ENCODE results near the gene MBD3L4. TPM values are rescaled to one million over a fixed set of nuclear protein-coding genes. Genes with fewer than 3 reads are reported as not detected.
"Not testable (repeated sequence)": the region's sequence is repeated elsewhere in the genome, so short reads cannot be mapped to it uniquely, and the experiment has no call there.

MBD3L4 gene
- total RNA-seq, 1 donor from 2014 or later: not detected

DNA sequence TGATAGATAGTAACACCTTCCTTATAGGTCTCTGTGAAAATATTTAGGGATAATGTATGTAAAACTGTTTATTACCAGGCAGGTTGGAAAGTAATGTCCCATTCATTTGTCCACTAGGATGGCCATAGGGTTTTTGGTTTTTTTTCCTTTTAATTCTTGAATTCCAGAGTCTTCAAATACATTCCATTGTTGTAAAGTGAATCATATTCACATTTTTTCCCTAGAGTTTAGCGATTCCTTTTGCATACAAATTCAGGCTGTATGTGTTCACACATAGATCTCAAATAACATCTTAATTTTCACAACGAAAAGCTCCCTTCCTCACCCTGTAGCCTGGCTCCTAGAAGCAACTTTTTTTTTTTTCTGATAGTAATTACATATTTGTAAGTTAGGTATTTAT is 27.7 kb upstream of the MBD3L4 start:
- Mint-ChIP-seq H3K4me3 (ENCODE audit: unreplicated experiment) (no peak overlapping the region), H3K36me3 (ENCODE audit: low read depth, unreplicated experiment) (peaks cover 15% of the 10 kb centered on the region), H3K4me1 (ENCODE audit: unreplicated experiment) (peaks cover 4% of the 10 kb centered on the region), H3K9me3 (ENCODE audit: unreplicated experiment) (peaks cover 8% of the 10 kb centered on the region), H3K27me3 (ENCODE audit: unreplicated experiment) (no peaks in the 10 kb centered on the region), H3K27ac (ENCODE audit: unreplicated experiment) (no peak overlapping the region)
- TF ChIP-seq, protein P1, sequence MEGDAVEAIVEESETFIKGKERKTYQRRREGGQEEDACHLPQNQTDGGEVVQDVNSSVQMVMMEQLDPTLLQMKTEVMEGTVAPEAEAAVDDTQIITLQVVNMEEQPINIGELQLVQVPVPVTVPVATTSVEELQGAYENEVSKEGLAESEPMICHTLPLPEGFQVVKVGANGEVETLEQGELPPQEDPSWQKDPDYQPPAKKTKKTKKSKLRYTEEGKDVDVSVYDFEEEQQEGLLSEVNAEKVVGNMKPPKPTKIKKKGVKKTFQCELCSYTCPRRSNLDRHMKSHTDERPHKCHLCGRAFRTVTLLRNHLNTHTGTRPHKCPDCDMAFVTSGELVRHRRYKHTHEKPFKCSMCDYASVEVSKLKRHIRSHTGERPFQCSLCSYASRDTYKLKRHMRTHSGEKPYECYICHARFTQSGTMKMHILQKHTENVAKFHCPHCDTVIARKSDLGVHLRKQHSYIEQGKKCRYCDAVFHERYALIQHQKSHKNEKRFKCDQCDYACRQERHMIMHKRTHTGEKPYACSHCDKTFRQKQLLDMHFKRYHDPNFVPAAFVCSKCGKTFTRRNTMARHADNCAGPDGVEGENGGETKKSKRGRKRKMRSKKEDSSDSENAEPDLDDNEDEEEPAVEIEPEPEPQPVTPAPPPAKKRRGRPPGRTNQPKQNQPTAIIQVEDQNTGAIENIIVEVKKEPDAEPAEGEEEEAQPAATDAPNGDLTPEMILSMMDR (IDR thresholded peaks at IDR 0.05; ENCODE audit: unreplicated experiment): no peak
- DNase-seq (ENCODE audit: low spot score): no peak

DNA sequence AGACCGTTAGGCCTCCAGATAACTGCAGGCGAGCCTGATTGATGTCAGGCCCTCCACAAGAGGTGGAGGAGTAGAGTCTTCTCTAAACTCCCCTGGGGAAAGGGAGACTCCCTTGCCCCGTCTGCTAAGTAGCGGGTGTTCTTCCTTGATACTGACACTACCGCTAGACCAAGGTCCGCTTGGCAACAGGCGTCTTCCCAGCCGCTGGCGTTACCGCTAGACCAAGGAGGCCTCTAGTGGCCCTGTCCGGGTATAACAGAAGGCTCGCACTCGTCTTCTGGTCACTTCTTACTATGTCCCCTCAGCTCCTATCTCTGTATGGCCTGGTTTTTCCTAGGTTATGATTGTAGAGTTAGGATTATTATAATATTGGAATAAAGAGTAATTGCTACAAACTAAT is 27.1 kb upstream of the MBD3L4 start:
- not testable (repeated sequence) for H3K27me3 Mint-ChIP-seq (ENCODE audit: unreplicated experiment); H3K36me3 Mint-ChIP-seq (ENCODE audit: low read depth, unreplicated experiment); H3K9me3 Mint-ChIP-seq (ENCODE audit: unreplicated experiment); H3K27ac Mint-ChIP-seq (ENCODE audit: unreplicated experiment); H3K4me1 Mint-ChIP-seq (ENCODE audit: unreplicated experiment); DNase-seq (ENCODE audit: low spot score); H3K4me3 Mint-ChIP-seq (ENCODE audit: unreplicated experiment)

DNA sequence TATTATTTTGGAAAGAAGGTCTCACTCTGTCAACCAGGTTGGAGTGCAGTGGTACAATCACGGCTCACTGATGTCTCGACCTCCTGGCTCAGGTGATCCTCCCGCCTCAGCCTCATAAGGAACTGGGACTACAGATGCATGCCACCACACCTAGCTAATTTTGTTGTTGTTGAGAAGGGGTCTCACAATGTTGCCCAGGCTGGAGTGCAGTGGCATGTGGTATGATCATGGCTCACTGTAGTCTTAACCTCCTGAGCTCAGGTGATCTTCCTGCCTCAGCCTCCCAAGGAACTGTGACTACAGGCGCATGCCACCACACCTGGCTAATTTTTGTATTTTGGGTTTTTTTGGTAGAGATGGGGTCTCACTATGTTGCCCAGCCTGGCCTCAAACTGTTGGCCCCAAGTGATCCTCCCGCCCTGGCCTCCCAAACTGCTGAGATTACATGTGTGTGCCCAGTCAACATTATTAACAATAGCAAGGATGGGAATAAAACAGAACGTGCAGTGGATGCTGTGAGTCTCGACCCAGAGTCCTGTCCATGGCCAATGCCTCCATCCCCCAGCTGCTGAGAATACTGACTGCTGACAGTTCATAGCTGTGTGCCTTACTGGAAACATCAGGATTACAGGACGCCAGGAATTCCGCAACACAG is 23.9 kb upstream of the MBD3L4 start:
- Mint-ChIP-seq H3K9me3 (ENCODE audit: unreplicated experiment) (peaks cover 3% of the 10 kb centered on the region), H3K4me1 (ENCODE audit: unreplicated experiment) (peaks cover 1% of the 10 kb centered on the region), H3K4me3 (ENCODE audit: unreplicated experiment) (no peak overlapping the region), H3K27me3 (ENCODE audit: unreplicated experiment) (no peaks in the 10 kb centered on the region), H3K27ac (ENCODE audit: unreplicated experiment) (no peak overlapping the region), H3K36me3 (ENCODE audit: low read depth, unreplicated experiment) (peaks cover 4% of the 10 kb centered on the region)
- DNase-seq (ENCODE audit: low spot score): no peak
- TF ChIP-seq, protein P1 (IDR thresholded peaks at IDR 0.05; ENCODE audit: unreplicated experiment): no peak

GRCh38 chr19:7063339-7063738 is 23.4 kb upstream of the MBD3L4 start:
- DNase-seq (ENCODE audit: low spot score): no peak
- H3K27me3 Mint-ChIP-seq (ENCODE audit: unreplicated experiment): no peaks in the 10 kb centered on the region
- H3K27ac Mint-ChIP-seq (ENCODE audit: unreplicated experiment): no peak overlapping the region
- TF ChIP-seq, protein P1 (IDR thresholded peaks at IDR 0.05; ENCODE audit: unreplicated experiment): no peak
- H3K36me3 Mint-ChIP-seq (ENCODE audit: low read depth, unreplicated experiment): peaks cover 4% of the 10 kb centered on the region
- no peak overlapping the region for H3K4me3 Mint-ChIP-seq (ENCODE audit: unreplicated experiment)
- H3K4me1 Mint-ChIP-seq (ENCODE audit: unreplicated experiment): no peaks in the 10 kb centered on the region
- H3K9me3 Mint-ChIP-seq (ENCODE audit: unreplicated experiment): peaks cover 3% of the 10 kb centered on the region

DNA sequence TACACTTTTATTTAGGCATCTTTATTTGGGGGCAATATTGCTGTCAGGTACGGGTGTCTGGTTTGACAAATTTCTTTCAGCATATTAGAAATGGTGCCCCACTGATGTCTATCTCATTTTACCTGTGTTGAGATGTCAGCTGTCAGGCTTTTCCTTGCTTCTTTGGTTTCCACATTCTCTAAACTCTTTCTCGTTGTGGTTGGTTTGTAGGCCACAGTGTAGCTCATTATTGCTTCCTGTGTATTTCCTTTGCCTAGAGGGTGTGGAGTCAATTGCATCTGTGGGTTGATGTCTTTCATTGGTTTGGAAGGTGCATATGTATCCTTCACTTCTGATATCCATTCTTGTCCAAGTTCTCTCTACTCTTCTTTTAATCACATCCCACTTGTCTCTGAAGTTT is 20.0 kb upstream of the MBD3L4 start:
- not testable (repeated sequence) for H3K36me3 Mint-ChIP-seq (ENCODE audit: low read depth, unreplicated experiment); H3K4me3 Mint-ChIP-seq (ENCODE audit: unreplicated experiment); H3K27ac Mint-ChIP-seq (ENCODE audit: unreplicated experiment); H3K27me3 Mint-ChIP-seq (ENCODE audit: unreplicated experiment); H3K9me3 Mint-ChIP-seq (ENCODE audit: unreplicated experiment); DNase-seq (ENCODE audit: low spot score); H3K4me1 Mint-ChIP-seq (ENCODE audit: unreplicated experiment)

DNA sequence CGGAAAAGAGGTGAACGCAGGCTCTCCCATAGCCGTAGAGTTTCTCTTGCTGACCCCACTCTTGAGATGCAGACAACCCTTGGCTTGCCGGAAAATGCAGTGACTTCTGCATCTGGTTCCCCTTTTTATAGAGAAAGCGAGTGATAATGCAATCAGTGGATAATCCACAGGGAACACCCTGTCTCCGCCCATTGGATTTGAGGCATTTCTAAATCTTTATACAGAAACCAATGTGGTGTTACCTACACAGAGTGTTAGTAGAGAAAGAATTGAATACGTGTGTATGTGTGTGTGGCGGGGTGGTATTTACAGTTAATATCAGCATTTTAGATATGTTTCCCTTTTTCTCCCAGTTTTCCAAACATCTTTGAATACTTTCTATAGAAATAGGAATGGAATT is 18.6 kb upstream of the MBD3L4 start, which contains the start of gene MBD3L3:
MBD3L3 (minus strand) TSS at position 101 of the 400 bp plus-strand sequence; CDS start at position 30, 71 bp downstream.
- H3K4me1 Mint-ChIP-seq (ENCODE audit: unreplicated experiment); H3K36me3 Mint-ChIP-seq (ENCODE audit: low read depth, unreplicated experiment); H3K4me3 Mint-ChIP-seq (ENCODE audit: unreplicated experiment); DNase-seq (ENCODE audit: low spot score); H3K9me3 Mint-ChIP-seq (ENCODE audit: unreplicated experiment); H3K27me3 Mint-ChIP-seq (ENCODE audit: unreplicated experiment); H3K27ac Mint-ChIP-seq (ENCODE audit: unreplicated experiment): not testable (repeated sequence)

GRCh38 chr19:7056371-7056770 is 16.4 kb upstream of the MBD3L4 start:
- not testable (repeated sequence) for H3K9me3 Mint-ChIP-seq (ENCODE audit: unreplicated experiment); H3K27me3 Mint-ChIP-seq (ENCODE audit: unreplicated experiment); DNase-seq (ENCODE audit: low spot score); H3K27ac Mint-ChIP-seq (ENCODE audit: unreplicated experiment); H3K36me3 Mint-ChIP-seq (ENCODE audit: low read depth, unreplicated experiment); H3K4me3 Mint-ChIP-seq (ENCODE audit: unreplicated experiment); H3K4me1 Mint-ChIP-seq (ENCODE audit: unreplicated experiment)

- not testable (repeated sequence) for H3K4me3 Mint-ChIP-seq (ENCODE audit: unreplicated experiment); H3K27me3 Mint-ChIP-seq (ENCODE audit: unreplicated experiment); H3K36me3 Mint-ChIP-seq (ENCODE audit: low read depth, unreplicated experiment); H3K4me1 Mint-ChIP-seq (ENCODE audit: unreplicated experiment); DNase-seq (ENCODE audit: low spot score); H3K9me3 Mint-ChIP-seq (ENCODE audit: unreplicated experiment); H3K27ac Mint-ChIP-seq (ENCODE audit: unreplicated experiment)
Observed at GRCh38 chr19:7055679-7056078, 15.7 kb upstream of the MBD3L4 start.

DNA sequence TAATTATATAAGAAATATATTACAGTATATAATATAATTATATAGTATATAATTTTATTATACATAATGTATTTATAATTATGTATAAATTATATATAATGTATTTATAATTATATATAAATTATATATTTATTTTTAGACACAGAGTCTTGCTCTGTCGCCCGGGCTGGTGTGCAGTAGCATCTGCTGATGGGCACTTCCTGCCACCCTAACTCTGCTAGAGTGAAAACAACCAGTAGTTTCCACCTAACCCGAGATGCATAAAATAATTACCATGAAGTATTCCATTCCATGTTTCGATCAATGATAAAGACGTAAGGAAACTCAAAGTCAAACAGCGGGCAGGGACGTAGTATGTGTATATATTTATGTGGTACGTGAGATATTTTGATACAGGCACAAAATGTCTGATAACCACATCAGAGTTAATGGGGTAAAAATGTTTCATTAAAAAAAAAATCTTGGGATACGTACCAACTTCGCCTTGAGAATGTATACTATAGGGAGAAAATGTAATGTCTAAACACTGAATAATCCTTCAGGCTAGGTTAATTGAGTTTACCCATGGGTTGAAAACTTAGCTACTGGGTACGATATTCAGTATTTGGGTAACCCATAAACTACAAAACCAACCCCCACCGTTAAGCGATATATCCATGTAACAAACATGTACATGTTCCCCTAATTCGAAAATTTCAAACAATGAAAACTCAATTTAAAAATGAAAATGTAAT is 14.8 kb upstream of the MBD3L4 start:
- H3K27me3 Mint-ChIP-seq (ENCODE audit: unreplicated experiment); H3K36me3 Mint-ChIP-seq (ENCODE audit: low read depth, unreplicated experiment); DNase-seq (ENCODE audit: low spot score); H3K27ac Mint-ChIP-seq (ENCODE audit: unreplicated experiment); H3K4me1 Mint-ChIP-seq (ENCODE audit: unreplicated experiment); H3K9me3 Mint-ChIP-seq (ENCODE audit: unreplicated experiment); H3K4me3 Mint-ChIP-seq (ENCODE audit: unreplicated experiment): not testable (repeated sequence)

All from endothelial cell (in vitro differentiated cells).